HG03139 (cell line): Measurements from ENCODE around the gene KRI1.
"Not testable (repeated sequence)": the region's sequence is repeated elsewhere in the genome, so short reads cannot be mapped to it uniquely, and the experiment has no call there.

ENCODE experiments used
- ATAC-seq: cut with Tn5 transposase; IDR thresholded peaks from one replicate; pipeline ENCODE4 v1.9.1; 2021; ENCODE audit not compliant: unreplicated experiment

The KRI1 gene

GRCh38 chr19:10550336-10550735, 15.5 kb downstream of the KRI1 start:
- no peak for ATAC-seq

- no peak for ATAC-seq
Measured at GRCh38 chr19:10549733-10550132, 16.1 kb downstream of the KRI1 start.

DNA sequence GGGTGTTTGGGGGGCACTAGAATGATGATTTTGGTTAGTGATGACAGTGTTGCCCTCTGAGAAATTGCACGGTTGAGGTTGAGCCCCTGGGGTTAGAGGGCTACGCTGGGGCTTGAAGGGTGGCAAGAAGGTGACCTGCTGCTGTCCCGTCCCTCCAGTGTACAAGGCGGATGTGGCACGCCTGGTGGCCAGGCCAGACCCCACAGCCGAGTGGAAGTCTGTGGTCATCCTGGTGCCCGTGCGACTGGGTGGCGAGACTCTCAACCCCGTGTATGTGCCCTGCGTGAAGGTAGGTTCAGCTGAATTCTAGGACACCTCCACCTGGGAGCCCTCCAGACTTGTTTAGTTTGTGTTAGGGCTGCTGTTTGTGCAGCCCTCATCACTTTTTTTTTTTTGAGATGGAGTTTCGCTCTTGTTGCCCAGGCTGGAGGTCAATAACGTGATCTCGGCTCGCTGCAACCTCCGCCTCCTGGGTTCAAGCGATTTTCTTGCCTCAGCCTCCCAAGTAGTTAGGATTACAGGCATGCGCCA, 17.0 kb downstream of the KRI1 start:
- ATAC-seq: no peak

DNA sequence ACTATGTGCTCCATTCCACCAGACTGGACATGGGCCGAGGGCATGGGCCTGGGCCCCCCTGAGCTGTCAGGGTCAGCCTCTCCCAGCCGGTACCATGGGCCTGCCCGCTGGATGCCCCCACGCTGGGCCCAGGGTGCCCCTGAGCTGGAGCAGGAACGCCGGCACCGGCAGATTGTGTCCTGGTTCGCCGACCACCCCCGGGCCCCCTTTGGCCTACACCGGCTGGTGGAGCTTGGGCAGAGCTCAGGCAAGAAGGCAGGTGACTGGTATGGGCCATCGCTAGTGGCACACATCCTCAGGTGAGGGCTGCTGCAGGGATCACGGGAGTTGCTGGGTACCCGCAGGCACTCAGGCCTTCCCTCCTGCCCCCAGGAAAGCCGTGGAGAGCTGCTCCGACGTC, 19.0 kb downstream of the KRI1 start:
- ATAC-seq: no peak

- no peak for ATAC-seq
Measured at GRCh38 chr19:10544753-10545251, 21.0 kb downstream of the KRI1 start.

DNA sequence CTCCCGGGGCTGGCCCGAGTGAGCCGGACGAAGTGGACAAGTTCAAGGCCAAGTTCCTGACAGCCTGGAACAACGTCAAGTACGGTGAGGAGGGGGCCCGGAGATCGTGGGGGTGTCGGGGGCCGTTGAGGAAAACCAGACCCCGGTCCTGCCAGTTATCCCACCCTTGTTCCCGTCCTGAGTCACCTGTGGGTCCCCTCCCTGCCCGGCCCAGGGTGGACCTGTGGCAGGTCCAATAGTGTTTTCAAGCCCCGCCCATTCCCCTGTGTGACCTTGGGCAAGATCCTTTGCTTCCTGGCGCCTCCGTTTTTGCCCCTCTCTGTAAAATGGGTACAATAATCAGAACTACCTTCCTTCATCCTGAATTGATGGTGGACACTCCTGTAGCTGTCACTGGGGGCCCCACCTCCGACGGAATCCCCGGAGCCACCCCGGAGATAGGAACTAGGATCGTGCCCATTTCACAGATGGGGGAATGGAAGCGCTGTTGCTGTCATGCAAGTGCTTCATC, 21.5 kb downstream of the KRI1 start:
- no peak for ATAC-seq

DNA sequence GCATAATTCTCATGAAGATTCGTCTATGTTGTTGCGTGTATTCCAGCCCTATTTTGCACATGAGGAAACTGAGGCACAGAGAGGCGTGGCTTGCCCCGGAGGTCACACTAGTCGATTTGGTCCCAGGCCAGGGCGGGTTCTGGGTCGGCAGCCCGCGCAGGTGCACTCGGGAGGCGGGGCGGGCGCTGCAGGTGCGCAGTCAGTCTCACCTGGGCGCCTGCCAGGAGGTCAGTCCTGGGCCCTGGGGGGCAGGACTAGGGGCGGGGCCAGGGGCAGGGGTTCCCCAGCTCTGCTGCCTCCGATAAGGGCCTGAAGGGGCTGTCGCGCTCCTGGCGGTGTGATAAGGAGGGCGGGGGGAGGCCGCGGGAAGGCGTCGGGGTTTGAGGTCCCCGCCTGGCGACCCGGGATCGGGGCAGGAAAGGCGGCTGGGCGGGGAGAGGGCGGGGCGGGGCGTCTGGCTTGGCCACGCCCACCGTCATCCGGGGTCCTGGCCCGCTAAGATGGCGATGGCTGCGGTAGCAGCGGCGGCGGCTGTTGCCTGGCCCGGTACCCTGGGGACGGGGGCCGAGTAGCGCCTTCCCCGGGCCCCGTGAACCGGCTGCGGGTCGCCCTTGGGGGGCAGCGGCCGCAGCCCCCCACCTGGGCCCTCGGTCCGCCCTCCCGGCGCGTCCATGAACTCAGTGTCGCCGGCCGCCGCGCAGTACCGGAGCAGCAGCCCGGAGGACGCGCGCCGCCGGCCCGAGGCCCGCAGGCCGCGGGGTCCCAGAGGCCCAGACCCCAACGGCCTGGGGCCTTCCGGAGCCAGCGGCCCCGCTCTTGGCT, 22.2 kb downstream of the KRI1 start, which contains the start of gene ATG4D:
ATG4D (plus strand) TSS at position 485 of the 822 bp plus-strand sequence; CDS start at position 672, 187 bp downstream.
- no peak for ATAC-seq

- no peak for ATAC-seq
Measured at GRCh38 chr19:10543059-10543419, 22.8 kb downstream of the KRI1 start.

- not testable (repeated sequence) for ATAC-seq
Measured at GRCh38 chr19:10539016-10539415, 26.8 kb downstream of the KRI1 start.

DNA sequence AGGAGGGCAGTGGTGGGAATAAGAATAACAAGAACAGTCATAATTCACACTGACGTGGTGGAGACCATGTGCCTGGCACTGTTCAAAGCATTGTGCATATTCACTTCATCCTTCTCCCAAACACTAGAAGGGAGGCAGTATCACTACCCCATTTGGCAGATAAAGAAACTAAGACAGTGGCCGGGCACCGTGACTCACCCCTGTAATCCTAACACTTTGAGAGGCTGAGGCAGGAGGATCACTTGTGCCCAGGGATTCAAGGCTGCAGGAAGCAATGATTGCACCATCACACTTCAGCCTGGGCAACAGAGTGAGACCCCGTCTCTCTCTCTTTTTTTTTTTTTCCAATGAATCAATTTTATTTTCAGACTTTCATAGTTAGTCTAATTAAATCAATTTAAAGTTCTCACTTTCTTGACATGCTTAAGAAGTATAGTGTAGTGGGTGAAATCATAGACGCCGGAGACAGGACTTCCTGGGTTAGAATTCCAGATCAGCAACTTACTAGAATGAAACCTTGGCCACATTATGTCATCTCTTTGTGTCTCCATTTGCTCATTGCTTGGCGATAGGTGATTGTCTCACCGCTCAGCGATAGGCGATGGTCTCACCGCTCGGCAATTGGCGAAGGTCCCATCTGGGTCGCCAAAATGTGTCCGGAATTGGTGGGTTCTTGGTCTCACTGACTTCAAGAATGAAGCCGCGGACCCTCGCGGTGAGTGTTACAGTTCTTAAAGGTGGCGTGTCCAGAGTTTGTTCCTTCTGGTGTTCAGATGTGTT, 27.4 kb downstream of the KRI1 start:
- ATAC-seq: no peak

- ATAC-seq: no peak
Measured at GRCh38 chr19:10537668-10538067, 28.1 kb downstream of the KRI1 start.

DNA sequence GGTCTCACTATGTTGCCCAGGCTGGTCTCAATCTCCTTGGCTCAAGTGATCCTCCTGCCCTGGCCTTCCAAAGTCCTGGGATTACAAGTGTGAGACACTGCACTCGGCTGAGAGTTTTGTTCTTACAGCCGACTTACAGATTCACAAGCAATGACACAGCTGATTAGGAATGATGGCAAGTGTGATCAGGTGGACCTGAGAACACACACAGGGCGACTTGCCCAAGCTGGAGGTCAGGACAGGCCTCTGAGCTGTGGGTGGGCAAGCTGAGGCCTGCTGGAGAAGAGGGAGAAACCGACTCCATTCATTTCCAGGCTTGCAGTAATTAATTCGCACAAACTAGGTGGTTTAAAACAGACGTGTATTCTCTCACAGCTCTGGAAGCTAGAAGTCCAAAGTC, 30.2 kb downstream of the KRI1 start:
- no peak for ATAC-seq

DNA sequence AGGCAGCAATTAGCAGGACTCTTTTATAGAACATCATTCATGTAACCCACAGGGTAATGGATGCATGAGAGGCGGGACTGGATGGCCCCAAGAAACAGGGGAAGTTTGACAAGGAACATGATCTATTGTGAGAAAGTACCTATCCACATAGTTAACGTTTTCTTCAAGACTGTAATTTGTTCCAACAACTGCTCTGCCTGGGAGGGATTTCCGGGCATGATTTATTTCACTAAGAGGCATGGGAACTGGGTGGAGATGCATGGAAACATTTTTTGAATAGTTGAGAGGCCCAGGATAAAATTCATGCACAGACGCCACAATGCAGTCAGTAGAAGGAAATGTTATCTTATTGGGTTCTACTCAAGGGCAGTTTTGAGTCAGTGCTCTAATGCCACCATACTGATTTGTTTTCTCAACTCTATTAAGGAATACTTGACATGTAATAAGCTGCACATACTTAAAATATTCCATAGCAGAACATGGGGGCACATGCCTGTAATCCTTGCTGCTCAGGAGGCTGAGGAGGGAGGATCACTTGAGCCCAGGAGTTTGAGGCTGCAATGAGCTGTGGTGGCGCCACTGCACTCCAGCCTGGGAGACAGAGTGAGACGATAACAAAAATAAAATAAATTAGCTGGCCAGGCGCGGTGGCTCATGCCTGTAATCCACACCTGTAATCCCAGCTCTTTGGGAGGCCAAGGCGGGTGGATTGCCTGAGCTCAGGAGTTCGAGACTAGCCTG, 32.0 kb downstream of the KRI1 start:
- ATAC-seq: no peak

GRCh38 chr19:10532457-10532856, 33.4 kb downstream of the KRI1 start:
- no peak for ATAC-seq

DNA sequence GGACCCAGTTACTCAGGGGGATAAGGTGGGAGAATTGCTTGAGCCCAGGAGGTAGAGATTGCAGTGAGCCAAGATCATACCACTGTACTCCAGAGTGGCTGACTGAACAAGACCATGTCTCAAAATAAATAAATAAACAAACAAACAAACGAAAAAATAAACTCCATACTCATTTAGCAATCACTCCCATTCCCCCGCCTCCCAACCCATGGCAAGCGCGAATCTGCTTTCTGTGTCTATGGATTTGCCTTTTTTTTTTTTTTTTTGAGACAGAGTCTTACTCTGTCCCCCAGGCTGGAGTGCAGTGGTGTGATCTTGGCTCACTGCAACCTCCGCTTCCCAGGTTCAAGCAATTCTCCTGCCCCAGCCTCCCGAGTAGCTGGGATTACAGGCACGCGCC, 38.9 kb downstream of the KRI1 start:
- not testable (repeated sequence) for ATAC-seq

- ATAC-seq: no peak
Measured at GRCh38 chr19:10525636-10526035, 40.2 kb downstream of the KRI1 start.

- ATAC-seq: no peak
Measured at GRCh38 chr19:10523135-10523636, 42.6 kb downstream of the KRI1 start.

- ATAC-seq: no peak
Measured at GRCh38 chr19:10521461-10522171, 44.2 kb downstream of the KRI1 start.

- ATAC-seq: no peak
Measured at GRCh38 chr19:10520652-10521318, 45.0 kb downstream of the KRI1 start.
